ENCODE results near the gene SOX12.
A peak's percentile ranks its signal among the peaks of the same experiment; 100 is the strongest.

Gene SOX12

GRCh38 chr20:311609-312008, 13.7 kb upstream of the SOX12 start:
- no peak overlapping the region for H3K4me3 ChIP-seq (ENCODE audit: low read length)
- no peak for TF ChIP-seq ZNF274 (IDR thresholded peaks at IDR 0.05; ENCODE audit: low read depth, low read length)

- no peak overlapping the region for H3K4me3 ChIP-seq (ENCODE audit: low read length)
- no peak for TF ChIP-seq ZNF274 (IDR thresholded peaks at IDR 0.05; ENCODE audit: low read depth, low read length)
Observed at GRCh38 chr20:312067-312466, 13.3 kb upstream of the SOX12 start.

DNA sequence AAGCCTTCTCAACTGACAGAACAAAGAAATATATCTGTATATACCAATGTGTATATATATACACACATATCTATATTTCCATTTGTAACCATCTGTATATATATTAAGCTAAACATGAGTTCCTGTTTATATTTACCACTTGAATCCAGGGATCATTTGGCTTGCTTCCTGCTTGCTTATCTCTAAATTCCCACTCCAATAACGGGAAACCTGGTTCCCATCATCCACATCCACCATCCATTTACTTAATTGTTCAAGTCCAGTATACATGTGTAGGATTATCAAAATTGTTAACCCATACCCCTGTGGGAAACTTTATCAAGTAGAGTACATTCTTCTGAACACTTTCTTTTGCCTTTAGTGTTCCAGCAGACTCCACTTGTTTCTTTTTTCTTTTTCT, 12.5 kb upstream of the SOX12 start:
- no peak overlapping the region for H3K4me3 ChIP-seq (ENCODE audit: low read length)
- TF ChIP-seq ZNF274 (IDR thresholded peaks at IDR 0.05; ENCODE audit: low read depth, low read length): no peak

DNA sequence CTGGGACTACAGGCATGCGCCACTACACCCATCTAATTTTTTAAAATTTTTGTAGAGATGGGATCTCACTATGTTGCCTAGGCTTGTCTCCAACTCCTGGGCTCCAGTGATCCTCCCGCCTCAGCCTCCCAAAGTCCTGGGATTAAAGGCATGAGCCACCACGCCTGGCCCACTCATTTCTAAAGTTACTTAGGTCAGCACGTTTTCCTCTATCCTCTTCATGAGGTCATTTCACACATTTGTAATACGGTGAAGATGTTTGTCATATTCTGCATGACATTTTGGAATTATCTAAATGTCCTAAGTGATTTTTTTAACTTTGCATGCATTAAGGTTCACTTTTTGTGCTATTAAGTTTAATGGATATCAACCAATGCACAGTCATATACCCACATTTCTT, 11.9 kb upstream of the SOX12 start:
- H3K4me3 ChIP-seq (ENCODE audit: low read length): no peak overlapping the region
- no peak for TF ChIP-seq ZNF274 (IDR thresholded peaks at IDR 0.05; ENCODE audit: low read depth, low read length)

DNA sequence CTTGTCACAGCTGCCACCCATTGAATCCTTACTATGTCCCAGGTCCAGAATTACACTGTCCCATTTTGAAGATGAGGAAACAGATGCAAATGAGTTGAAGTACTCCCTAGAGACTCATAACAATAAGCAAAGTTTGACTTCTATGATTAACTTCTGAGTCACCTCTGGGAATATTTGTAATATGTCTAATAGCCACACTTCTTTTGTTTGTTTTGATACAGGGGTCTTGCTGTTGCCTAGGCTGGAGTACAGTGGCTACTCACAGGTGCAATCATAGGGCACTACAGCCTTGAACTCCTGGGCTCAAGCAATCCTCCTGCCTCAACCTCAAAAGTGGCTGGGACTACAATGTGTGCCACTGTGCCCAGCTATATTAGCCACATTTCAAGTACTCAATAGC, 11.4 kb upstream of the SOX12 start:
- TF ChIP-seq ZNF274 (IDR thresholded peaks at IDR 0.05; ENCODE audit: low read depth, low read length): no peak
- H3K4me3 ChIP-seq (ENCODE audit: low read length): no peak overlapping the region

DNA sequence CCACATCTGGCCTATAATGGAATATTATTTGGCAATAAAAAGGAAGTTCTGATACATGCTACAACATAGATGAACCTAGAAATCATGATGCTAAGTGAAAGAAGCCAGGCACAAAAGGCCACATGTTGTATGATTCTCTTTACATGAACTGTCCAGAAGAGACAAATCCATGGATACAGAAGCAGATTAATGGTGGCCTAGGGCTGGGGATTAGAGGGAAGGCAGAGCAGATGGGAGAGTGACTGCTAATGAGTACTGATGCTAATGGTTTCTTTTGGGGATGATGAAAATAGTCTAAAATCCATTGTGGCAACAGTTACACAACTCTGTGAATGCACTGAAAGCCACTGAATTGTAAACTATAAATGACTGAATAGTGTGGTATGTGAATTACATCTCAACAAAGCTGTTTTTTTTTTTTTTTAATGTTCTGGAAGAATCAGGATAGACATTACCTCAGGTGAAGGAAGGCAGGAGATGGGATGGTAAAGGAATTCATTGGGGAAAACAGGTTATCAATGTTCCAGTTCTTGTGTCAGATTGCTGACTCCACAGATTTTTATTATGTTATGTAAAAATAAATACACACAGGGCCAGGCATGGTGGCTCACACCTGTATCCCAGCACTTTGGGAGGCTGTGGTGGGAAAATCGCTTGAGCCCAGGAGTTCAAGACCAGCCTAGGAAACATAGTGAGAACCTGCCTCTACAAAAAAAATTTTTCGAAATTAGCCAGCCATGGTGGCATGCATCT, 8.9 kb upstream of the SOX12 start:
- H3K4me3 ChIP-seq (ENCODE audit: low read length): no peak overlapping the region
- TF ChIP-seq ZNF274 (IDR thresholded peaks at IDR 0.05; ENCODE audit: low read depth, low read length): no peak

DNA sequence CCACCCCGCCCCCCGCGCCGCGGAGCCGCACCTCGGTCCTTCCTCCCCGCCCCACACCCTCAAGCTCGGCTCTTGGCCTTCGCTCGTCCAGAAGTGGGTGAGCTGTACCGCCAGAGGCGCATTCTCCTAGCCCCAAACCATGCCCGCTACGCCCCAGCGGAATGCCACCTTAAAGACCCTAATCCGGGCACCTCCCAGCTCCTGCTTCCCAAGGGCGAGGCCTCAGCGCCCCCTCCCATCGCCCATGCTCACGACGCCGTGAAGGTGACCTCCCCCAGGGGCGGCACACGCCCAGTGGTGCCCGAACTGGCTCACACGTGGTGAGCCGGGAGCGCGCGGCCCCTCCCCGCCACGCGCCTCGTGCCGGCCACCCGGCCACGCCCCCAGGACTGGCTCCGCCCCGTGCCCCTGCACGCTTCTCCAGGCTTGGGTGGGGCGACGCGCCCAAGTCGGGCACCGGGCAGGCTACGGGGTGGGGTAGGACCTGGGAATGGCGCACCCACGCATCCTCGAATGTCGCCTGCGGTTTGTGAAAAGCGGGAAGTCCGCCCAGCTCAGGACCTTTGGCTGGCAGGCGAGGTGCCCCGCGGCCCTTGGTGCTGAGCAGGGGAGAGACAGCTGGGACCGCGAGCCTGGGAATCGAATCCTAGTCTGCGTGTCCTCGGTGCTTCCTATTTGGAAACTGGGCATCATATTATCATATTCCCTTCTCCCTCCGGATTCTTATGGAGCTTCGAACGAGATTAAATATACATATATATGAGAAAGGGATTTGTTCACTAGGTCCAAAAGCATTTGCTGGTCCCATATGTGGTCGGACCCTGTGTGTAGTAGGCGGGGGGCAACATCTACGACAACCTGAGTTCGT, 941 bp upstream of the SOX12 start:
- no peak for TF ChIP-seq ZNF274 (IDR thresholded peaks at IDR 0.05; ENCODE audit: low read depth, low read length)

GRCh38 chr20:325889-326644, 715 bp downstream of the SOX12 start:
- TF ChIP-seq ZNF274 (IDR thresholded peaks at IDR 0.05; ENCODE audit: low read depth, low read length): no peak
- peak overlapping the region; percentile 86; the same call in 1 of the 2 replicates for H3K4me3 ChIP-seq (ENCODE audit: low read length)

More for the DNA sequence above, 941 bp upstream of the SOX12 start:
- peak overlapping the region; percentile 86 for H3K4me3 ChIP-seq (ENCODE audit: low read length)

GRCh38 chr20:326645-327185, 1.4 kb downstream of the SOX12 start:
- no peak for TF ChIP-seq ZNF274 (IDR thresholded peaks at IDR 0.05; ENCODE audit: low read depth, low read length)
- peak overlapping the region; percentile 86 for H3K4me3 ChIP-seq (ENCODE audit: low read length)

- TF ChIP-seq ZNF274 (IDR thresholded peaks at IDR 0.05; ENCODE audit: low read depth, low read length): no peak
Observed at GRCh38 chr20:327186-328026, 2.1 kb downstream of the SOX12 start.

GRCh38 chr20:328027-328974, 2.9 kb downstream of the SOX12 start:
- no peak for TF ChIP-seq ZNF274 (IDR thresholded peaks at IDR 0.05; ENCODE audit: low read depth, low read length)
- H3K4me3 ChIP-seq (ENCODE audit: low read length): peak overlapping the region; percentile 46; the same call in 1 of the 2 replicates

More at GRCh38 chr20:327186-328026, 2.1 kb downstream of the SOX12 start:
- peak overlapping the region; percentile 46 for H3K4me3 ChIP-seq (ENCODE audit: low read length)
